HG03095 (cell line): ENCODE data around the gene COL23A1.

Experiments
- ATAC-seq: cut with Tn5 transposase; IDR thresholded peaks from one replicate; pipeline ENCODE4 v1.9.1; 2021; ENCODE audit warnings: moderate library complexity; ENCODE audit not compliant: unreplicated experiment

COL23A1 gene

GRCh38 chr5:178536541-178537466 is 53.4 kb downstream of the COL23A1 start:
- ATAC-seq: no peak

- ATAC-seq: no peak
Observed at GRCh38 chr5:178535299-178536175, 54.7 kb downstream of the COL23A1 start.

DNA sequence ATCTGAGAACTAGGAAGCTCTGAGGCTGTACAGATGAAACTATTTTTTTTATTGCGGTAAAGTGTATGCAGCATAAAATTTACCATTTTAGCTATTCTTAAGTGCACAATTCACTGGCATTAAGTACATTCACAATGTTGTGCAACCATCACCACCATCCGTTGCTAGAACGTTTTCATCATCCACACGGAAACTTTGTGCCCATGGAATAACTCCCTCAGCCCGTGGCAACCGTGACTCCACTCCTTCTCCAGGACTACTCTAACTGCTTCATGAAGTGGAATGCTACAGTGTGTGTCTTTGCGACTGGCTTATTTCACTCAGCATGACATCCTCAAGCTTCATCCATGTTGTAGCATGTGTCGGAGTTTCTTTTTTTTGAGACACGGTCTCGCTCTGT is 57.1 kb downstream of the COL23A1 start:
- no peak for ATAC-seq

DNA sequence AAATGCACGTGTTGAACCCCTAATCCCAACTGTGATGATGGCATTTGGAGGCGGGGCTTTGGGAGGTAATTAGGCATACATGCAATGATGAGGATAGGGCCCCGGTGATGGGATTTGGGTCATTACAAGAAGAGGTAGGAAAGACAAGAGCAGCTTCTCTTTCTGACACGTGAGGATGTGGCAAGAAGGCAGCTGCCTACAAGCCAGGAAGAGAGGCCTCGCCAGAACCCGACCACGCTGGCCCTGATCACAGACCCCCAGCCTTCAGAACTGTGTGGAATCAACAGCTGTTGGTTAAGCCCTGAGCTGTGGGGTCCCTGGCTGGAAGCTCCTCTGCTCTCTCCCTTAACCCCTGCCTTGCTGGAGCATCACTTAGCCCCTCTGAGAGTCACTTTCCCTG is 57.5 kb downstream of the COL23A1 start:
- no peak for ATAC-seq

- no peak for ATAC-seq
Observed at GRCh38 chr5:178532236-178532635, 58.0 kb downstream of the COL23A1 start.

DNA sequence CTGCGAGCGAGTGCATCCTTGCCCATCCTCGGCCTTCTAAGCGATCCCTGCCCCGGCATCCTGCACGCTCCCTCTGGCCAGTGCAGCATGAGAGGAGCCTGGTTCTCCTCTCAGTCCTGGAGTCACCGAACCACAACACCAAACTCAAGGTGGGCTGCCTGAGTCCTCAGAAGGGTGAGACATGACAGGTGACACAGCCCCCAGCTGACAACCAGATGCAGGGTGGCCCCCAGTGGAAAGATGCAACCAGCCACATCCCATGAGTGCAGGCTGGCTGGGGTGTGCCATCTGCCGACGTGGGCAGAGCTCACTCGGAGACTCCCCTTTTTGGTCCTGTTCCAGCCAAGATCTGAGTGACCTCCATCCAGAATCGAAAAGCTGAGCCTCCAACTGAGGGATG is 58.4 kb downstream of the COL23A1 start:
- ATAC-seq: no peak

DNA sequence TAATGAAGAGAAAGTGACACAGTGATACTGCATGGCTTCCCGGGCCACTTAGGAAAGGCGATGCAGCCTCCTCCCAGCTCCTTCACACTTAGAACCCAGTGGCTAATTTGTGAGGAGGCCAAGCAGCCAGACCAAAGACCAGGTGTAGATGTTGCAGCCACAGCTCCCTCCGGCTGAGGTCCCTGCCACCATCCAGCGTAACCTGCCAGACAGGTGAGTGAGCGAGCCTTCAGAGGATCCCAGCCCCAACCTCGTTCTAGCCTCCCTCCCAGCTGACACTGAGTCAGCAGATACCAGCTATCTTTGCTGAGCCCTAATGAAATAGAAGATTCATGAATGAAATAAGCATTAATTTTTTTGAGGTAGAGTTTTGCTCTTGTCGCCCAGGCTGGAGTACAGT is 59.7 kb downstream of the COL23A1 start:
- no peak for ATAC-seq

DNA sequence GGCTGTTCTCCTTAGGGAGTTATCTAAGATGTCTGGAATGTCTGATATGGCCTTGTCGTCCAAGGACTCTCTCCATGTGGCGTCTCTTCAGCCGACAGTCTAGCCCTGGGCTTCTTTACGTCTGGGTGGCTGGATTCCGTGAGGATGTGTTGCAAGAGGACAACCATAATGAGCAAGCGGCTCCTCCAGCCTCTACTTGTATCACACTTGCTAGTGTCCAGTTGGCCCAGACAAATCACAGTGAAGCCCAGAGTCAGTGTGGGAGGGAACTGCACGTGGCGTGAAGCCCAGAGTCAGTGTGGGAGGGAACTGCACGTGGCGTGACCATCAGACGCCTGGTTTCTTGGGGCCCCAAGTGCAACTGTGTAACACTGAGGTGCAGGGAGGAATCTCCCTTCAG is 61.1 kb downstream of the COL23A1 start:
- ATAC-seq: no peak

- ATAC-seq: no peak
Observed at GRCh38 chr5:178527458-178528307, 62.5 kb downstream of the COL23A1 start.

- no peak for ATAC-seq
Observed at GRCh38 chr5:178526773-178527457, 63.3 kb downstream of the COL23A1 start.

GRCh38 chr5:178525906-178526732 is 64.1 kb downstream of the COL23A1 start:
- no peak for ATAC-seq

DNA sequence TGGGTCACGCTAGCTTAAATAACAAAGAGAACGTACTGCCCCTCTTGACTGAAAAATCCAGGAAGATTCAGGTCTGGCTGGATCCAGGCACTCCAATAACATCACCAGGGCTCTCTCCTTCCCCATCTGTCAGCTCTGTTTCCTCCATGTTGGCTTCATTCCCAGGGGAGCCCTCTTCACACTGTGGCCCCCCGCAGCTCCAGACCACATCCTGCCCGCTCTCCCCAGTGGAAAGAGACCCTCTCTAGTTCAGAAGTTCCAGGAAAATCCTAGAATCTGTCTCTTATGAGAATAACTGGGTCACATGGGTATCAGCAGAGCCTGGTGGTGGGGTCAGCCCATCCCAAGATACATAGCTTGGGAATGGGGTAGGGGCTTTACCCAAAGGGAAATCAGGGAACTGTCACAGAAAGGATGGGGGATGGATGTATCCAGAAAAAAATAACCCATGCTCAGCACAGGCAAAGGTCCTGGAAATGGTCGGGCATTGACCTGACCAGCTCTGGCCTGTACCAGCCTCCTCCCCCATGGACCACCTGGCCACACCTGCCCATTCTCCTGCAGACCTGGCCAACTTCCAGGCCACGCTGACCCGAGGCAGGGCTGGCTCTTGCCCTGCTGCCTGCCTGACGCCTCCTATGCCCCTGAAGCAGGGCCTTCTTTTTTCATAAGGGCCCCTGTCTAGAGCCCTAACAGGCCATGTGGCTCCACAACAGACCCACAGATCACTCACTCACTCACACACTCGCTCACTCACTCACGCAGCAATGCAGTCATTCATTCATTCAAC is 65.9 kb downstream of the COL23A1 start:
- ATAC-seq: no peak

GRCh38 chr5:178522361-178522760 is 67.8 kb downstream of the COL23A1 start:
- no peak for ATAC-seq

- no peak for ATAC-seq
Observed at GRCh38 chr5:178520851-178521250, 69.3 kb downstream of the COL23A1 start.

DNA sequence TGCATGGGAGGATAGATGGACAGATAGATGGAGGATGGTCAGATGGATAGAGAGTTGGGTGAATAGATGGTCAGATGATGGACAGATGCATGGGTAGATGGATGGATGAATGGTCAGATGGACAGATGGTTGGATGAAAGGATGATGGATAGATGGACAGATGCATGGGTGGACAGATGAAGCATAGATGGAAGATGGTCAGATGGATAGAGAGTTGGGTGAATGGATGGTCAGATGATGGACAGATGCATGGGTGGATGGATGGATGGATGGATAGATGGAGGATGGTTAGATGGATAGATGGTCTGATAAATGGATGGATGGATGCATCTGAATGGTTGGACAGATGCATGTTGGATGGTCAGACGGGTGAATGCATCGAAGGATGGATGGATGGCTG is 70.4 kb downstream of the COL23A1 start:
- ATAC-seq: no peak

GRCh38 chr5:178519155-178519554 is 71.0 kb downstream of the COL23A1 start:
- ATAC-seq: no peak

- no peak for ATAC-seq
Observed at GRCh38 chr5:178516504-178517235, 73.5 kb downstream of the COL23A1 start.
